H1 (cell line): Measurements from ENCODE around the gene RAB8B. TPM values are rescaled to one million over a fixed set of nuclear protein-coding genes. Genes with fewer than 3 reads are reported as not detected.
A peak's percentile ranks its signal among the peaks of the same experiment; 100 is the strongest.

ENCODE experiments used
- CTCF ChIA-PET: fragments of 300-600 bp; sonication (Branson Sonifier 250); formaldehyde crosslinking; loops from one replicate; lab custom pipeline; 2021; ENCODE audit not compliant: partially characterized antibody; lab: Charles Lee
- POLR2A ChIA-PET: fragments of 300-600 bp; sonication (Branson Sonifier 250); formaldehyde crosslinking; loops from one replicate; lab custom pipeline; 2021; ENCODE audit warnings: inconsistent platforms; ENCODE audit not compliant: partially characterized antibody; lab: Charles Lee
- DNase-seq, 2 experiments: peaks; one replicate each; pipeline versions ENCODE4 v3.0.0 to v3.0.0-alpha.2; 2010 to 2022; ENCODE audit warnings: low spot score in 2 of 2, low read depth in 1 of 2, mixed read lengths in 1 of 2
- FAIRE-seq: peaks from 2 replicates; lab custom pipeline; 2011; peaks lifted over from hg19 to GRCh38; lab: Jason Lieb, UNC
- H2AFZ ChIP-seq: 2 replicates; pipeline ENCODE4 v1.8.1; 2012; ENCODE audit warnings: low read length, inconsistent platforms
- H2AK5ac ChIP-seq: 2 replicates; pipeline ENCODE4 v1.6.1; 2013; ENCODE audit warnings: low read depth, low read length
- H2BK120ac ChIP-seq: replicated peaks from 2 replicates; pipeline ENCODE3; 2013; ENCODE audit warnings: low read depth, low read length, inconsistent platforms
- H2BK12ac ChIP-seq: 2 replicates; pipeline ENCODE4 v1.6.1; 2013; ENCODE audit warnings: low read depth, low read length
- H2BK15ac ChIP-seq: 2 replicates; pipeline ENCODE4 v1.6.1; 2013; ENCODE audit warnings: low read length
- H2BK20ac ChIP-seq: 2 replicates; pipeline ENCODE4 v1.6.1; 2013; ENCODE audit warnings: low read length
- H2BK5ac ChIP-seq: 2 replicates; pipeline ENCODE4 v1.6.1; 2013; ENCODE audit warnings: low read depth, low read length
- H3K14ac ChIP-seq: 2 replicates; pipeline ENCODE4 v1.6.1; 2013; ENCODE audit warnings: inconsistent platforms; ENCODE audit not compliant: insufficient read length
- H3K18ac ChIP-seq: 2 replicates; pipeline ENCODE4 v1.6.1; 2013; ENCODE audit warnings: low read length; ENCODE audit errors: extremely low read depth
- H3K23ac ChIP-seq: 2 replicates; pipeline ENCODE4 v1.6.1; 2013; ENCODE audit warnings: inconsistent platforms; ENCODE audit not compliant: insufficient read length
- H3K23me2 ChIP-seq: 2 replicates; pipeline ENCODE4 v1.6.1; 2013; ENCODE audit warnings: low read depth, low read length
- H3K27ac ChIP-seq: 2 replicates; pipeline ENCODE4 v1.6.1; 2011; ENCODE audit warnings: low read depth, low read length, inconsistent platforms
- H3K27me3 ChIP-seq, 4 experiments: replicated peaks in 1 of 4; 1 replicate in 1 of 4; 2 replicates in 3 of 4; pipeline versions ENCODE4 v1.6.1 to v1.8.1; 2011 to 2013; ENCODE audit warnings: low read length in 3 of 4, mild to moderate bottlenecking in 3 of 4, inconsistent platforms in 2 of 4, mixed read lengths in 2 of 4, moderate library complexity in 1 of 4; ENCODE audit not compliant: control insufficient read depth in 3 of 4, insufficient read depth in 3 of 4; ENCODE audit errors: extremely low read depth in 1 of 4
- H3K36me3 ChIP-seq, 4 experiments: 2 replicates each; pipeline versions ENCODE4 v1.6.1 to v1.8.1; 2011 to 2013; ENCODE audit warnings: mild to moderate bottlenecking in 4 of 4, low read length in 3 of 4, moderate library complexity in 2 of 4, control low read depth in 1 of 4, inconsistent platforms in 1 of 4; ENCODE audit not compliant: insufficient read depth in 4 of 4, control insufficient read depth in 2 of 4
- H3K4ac ChIP-seq: replicated peaks from 2 replicates; pipeline ENCODE3; 2013; ENCODE audit warnings: low read length, low read depth, mixed read lengths, inconsistent platforms; ENCODE audit not compliant: insufficient read length
- H3K4me1 ChIP-seq, 4 experiments: replicated peaks in 1 of 4; 1 replicate in 1 of 4; 2 replicates in 3 of 4; pipeline versions ENCODE4 v1.6.1 to v1.8.1; 2011 to 2013; ENCODE audit warnings: low read length in 3 of 4, inconsistent platforms in 2 of 4, mixed read lengths in 1 of 4; ENCODE audit not compliant: insufficient read depth in 4 of 4, control insufficient read depth in 3 of 4
- H3K4me2 ChIP-seq, 2 experiments: 2 replicates each; pipeline versions ENCODE4 v1.6.1 to v1.8.1; 2011 to 2013; ENCODE audit warnings: low read depth in 2 of 2, low read length in 2 of 2, control low read depth in 1 of 2, inconsistent platforms in 1 of 2, mild to moderate bottlenecking in 1 of 2; ENCODE audit not compliant: insufficient read depth in 1 of 2
- H3K4me3 ChIP-seq, 4 experiments: fragments of 200-600, 300-600 bp in 1 of 4; sonication (generic), shearing (Covaris generic), sonication (Bioruptor Twin) in 1 of 4; 2 replicates each; pipeline versions ENCODE4 v1.5.1 to v1.8.1; 2011 to 2016; ENCODE audit warnings: low read length in 4 of 4, low read depth in 3 of 4, control low read depth in 2 of 4, inconsistent platforms in 2 of 4, mild to moderate bottlenecking in 2 of 4, mixed read lengths in 1 of 4, moderate library complexity in 1 of 4; ENCODE audit not compliant: insufficient read depth in 2 of 4; ENCODE audit errors: extremely low read depth in 1 of 4
- H3K56ac ChIP-seq: replicated peaks from 2 replicates; pipeline ENCODE3; 2013; ENCODE audit warnings: low read depth, mild to moderate bottlenecking, mixed read lengths, low read length, inconsistent platforms; ENCODE audit not compliant: insufficient read length
- H3K79me1 ChIP-seq: 2 replicates; pipeline ENCODE4 v1.6.1; 2013; ENCODE audit warnings: low read depth, low read length, control low read depth
- H3K79me2 ChIP-seq, 2 experiments: 2 replicates each; pipeline versions ENCODE4 v1.6.1 to v1.8.1; 2012 to 2013; ENCODE audit warnings: low read length in 2 of 2, mild to moderate bottlenecking in 2 of 2, inconsistent platforms in 1 of 2; ENCODE audit not compliant: insufficient read depth in 2 of 2, control insufficient read depth in 1 of 2
- H3K9ac ChIP-seq, 4 experiments: replicated peaks in 1 of 4; 1 replicate in 1 of 4; 2 replicates in 3 of 4; pipeline versions ENCODE4 v1.6.1 to v1.8.1; 2011 to 2013; ENCODE audit warnings: low read depth in 3 of 4, low read length in 3 of 4, control low read depth in 2 of 4, mild to moderate bottlenecking in 2 of 4, moderate library complexity in 2 of 4, inconsistent platforms in 1 of 4; ENCODE audit errors: extremely low read depth in 1 of 4
- H3K9me3 ChIP-seq, 2 experiments: 2 replicates each; pipeline versions ENCODE4 v1.6.1 to v1.8.1; 2012 to 2013; ENCODE audit warnings: mild to moderate bottlenecking in 2 of 2, moderate library complexity in 2 of 2, control low read depth in 1 of 2, inconsistent platforms in 1 of 2, low read depth in 1 of 2, low read length in 1 of 2, mixed read lengths in 1 of 2; ENCODE audit not compliant: insufficient read depth in 2 of 2
- H4K20me1 ChIP-seq, 2 experiments: replicated peaks in 1 of 2; 2 replicates each; pipeline versions ENCODE3 to v1.8.1; 2011 to 2013; ENCODE audit warnings: inconsistent platforms in 2 of 2, low read length in 2 of 2, mild to moderate bottlenecking in 1 of 2; ENCODE audit not compliant: insufficient read depth in 2 of 2, control insufficient read depth in 1 of 2
- H4K5ac ChIP-seq: 2 replicates; pipeline ENCODE4 v1.6.1; 2013; ENCODE audit warnings: low read length, low read depth, mixed read lengths, inconsistent platforms; ENCODE audit not compliant: insufficient read length
- H4K8ac ChIP-seq: 2 replicates; pipeline ENCODE4 v1.8.0; 2013; ENCODE audit warnings: mild to moderate bottlenecking, moderate library complexity, low read length, inconsistent platforms; ENCODE audit not compliant: insufficient read depth; ENCODE audit errors: extremely low read depth
- H4K91ac ChIP-seq: replicated peaks from 2 replicates; pipeline ENCODE3; 2013; ENCODE audit warnings: low read length, mixed read lengths, inconsistent platforms; ENCODE audit not compliant: insufficient read length
- TAF7 ChIP-seq: optimal IDR thresholded peaks from 2 replicates; pipeline ENCODE3; 2011; ENCODE audit warnings: low read depth, mild to moderate bottlenecking, inconsistent platforms, low read length, moderate library complexity, borderline replicate concordance
- whole genome bisulfite sequencing, 2 experiments: shearing (Covaris generic) in 1 of 2; methylation state at CpG; one replicate each; pipeline versions ENCODE4 v1.1.6 to v1.1.7; 2013 to 2015; ENCODE audit warnings: low lambda C conversion rate in 2 of 2, mixed read lengths in 2 of 2, inconsistent platforms in 1 of 2, low coverage in 1 of 2, missing lambda C conversion rate in 1 of 2; ENCODE audit not compliant: insufficient replicate concordance in 2 of 2, insufficient coverage in 1 of 2, insufficient read length in 1 of 2; ENCODE audit errors: extremely low coverage in 1 of 2, missing lambda C conversion rate in 1 of 2; 5-methylcytosine and 5-hydroxymethylcytosine counted together
- polyA plus RNA-seq, 7 experiments: library from polyadenylated mRNA; depleted of rRNA in 3 of 7; stranded (reverse) in 5 of 7; unstranded in 2 of 7; fragments of >200 nt in 5 of 7; fragments of 200-250 nt in 2 of 7; gene quantifications; 1 replicate in 5 of 7; 2 replicates in 1 of 7; 4 replicates in 1 of 7; pipeline versions ENCODE4 v1.2.1 to v1.2.3, GENCODE V29; 2011 to 2013; ENCODE audit warnings: missing spikeins in 2 of 7, mixed read lengths in 2 of 7
- total RNA-seq: library from RNA; stranded (reverse); fragmentation: NEBNext Ultra II Directional; extraction: Animal tissue kit (Norgen Biotek cat#: 25700); gene quantifications from 2 replicates; pipeline ENCODE4 v1.2.1, GENCODE V29; 2021

Gene RAB8B
- total and polyA plus RNA-seq, 2 of the 8 experiments (the other 6 are each of a cell fraction or from before 2014, with no cell fraction given) = 9.5 to 47.8 TPM

GRCh38 chr15:63155486-63155885 is 33.9 kb upstream of the RAB8B start:
- H3K4me3 ChIP-seq = peak overlapping the region in 1 of 4 experiments; percentile 97; a peak in 2 of 8 replicates

More at GRCh38 chr15:63155486-63155885, 33.9 kb upstream of the RAB8B start:
- Histone ChIP-seq H3K27me3 (no peaks in the 10 kb centered on the region), H2BK12ac (no peak overlapping the region), H3K56ac (no peak overlapping the region), H3K23ac (no peak overlapping the region), H3K79me2 (peaks cover 0 to 18% of the 10 kb centered on the region in 2 experiments; a peak in 2 of 4 replicates), H4K91ac (no peak overlapping the region), H2BK120ac (no peak overlapping the region), H3K27ac (no peak overlapping the region), H3K9me3 (no peaks in the 10 kb centered on the region), H4K20me1 (no peaks in the 10 kb centered on the region), H3K14ac (no peak overlapping the region), H3K36me3 (peaks cover 0 to 40% (median 10%) of the 10 kb centered on the region in 4 experiments; a peak in 5 of 8 replicates), H4K5ac (no peak overlapping the region), H2AFZ (no peak overlapping the region), H2BK20ac (no peak overlapping the region), H3K18ac (no peak overlapping the region), H3K23me2 (peaks cover 2% of the 10 kb centered on the region; the same call in 1 of the 2 replicates), H2AK5ac (no peak overlapping the region), H3K79me1 (no peaks in the 10 kb centered on the region), H3K9ac (no peak overlapping the region), H4K8ac (no peak overlapping the region), H2BK15ac (no peak overlapping the region), H2BK5ac (no peak overlapping the region), H3K4me2 (peak overlapping the region in 1 of 2 experiments; percentile 76; a peak in 2 of 4 replicates), H3K4me1 (peaks cover 0 to 3% (median 0%) of the 10 kb centered on the region in 4 experiments; a peak in 1 of 7 replicates), H3K4ac (no peak overlapping the region)
- DNase-seq (no peak), FAIRE-seq (no peak)
- 87% methylated on average over 3 of the region's 3 CpGs; no CpG with 5 or more reads in 1 of the 2 experiments for WGBS, 2 experiments
- CTCF ChIA-PET = interaction anchor here (1.5 kb wide), 1 partner anchor 9 kb away, joined by 3 read pairs; no protein-coding TSS in a partner anchor
- TF ChIP-seq TAF7 = no peak
- POLR2A ChIA-PET = interaction anchor here (1.3 kb wide), 1 partner anchor 17 kb away, joined by 4 read pairs; no protein-coding TSS in a partner anchor
